Large intestine (tissue), 3 donors: ENCODE data around the gene STK25. TPM values are rescaled to one million over a fixed set of nuclear protein-coding genes. Genes with fewer than 3 reads are reported as not detected.
A peak's percentile ranks its signal among the peaks of the same experiment; 100 is the strongest.

Experiments used
- DNase-seq, 2 donors: peaks; one replicate each; pipeline versions ENCODE4 v3.0.0 to v3.0.0-alpha.2; 2013
- H3K27ac ChIP-seq: one replicate; pipeline ENCODE4 v1.5.1; 2013; ENCODE audit warnings: low read length
- H3K27me3 ChIP-seq: 2 replicates; pipeline ENCODE4 v1.6.1; 2013; ENCODE audit warnings: low read length; ENCODE audit not compliant: control insufficient read depth, insufficient read depth
- H3K36me3 ChIP-seq: 2 replicates; pipeline ENCODE4 v1.6.1; 2013; ENCODE audit warnings: low read length; ENCODE audit not compliant: control insufficient read depth, insufficient read depth
- H3K4me1 ChIP-seq: one replicate; pipeline ENCODE4 v1.6.1; 2013; ENCODE audit warnings: low read length; ENCODE audit not compliant: control insufficient read depth, insufficient read depth
- H3K4me3 ChIP-seq: one replicate; pipeline ENCODE4 v1.5.1; 2013; ENCODE audit warnings: low read length
- H3K9me3 ChIP-seq: one replicate; pipeline ENCODE4 v1.6.1; 2013; ENCODE audit warnings: mild to moderate bottlenecking, low read depth, low read length, moderate library complexity; ENCODE audit not compliant: control insufficient read depth
- WGBS: methylation state at CpG from one replicate; pipeline ENCODE4 v1.1.5; 2013; ENCODE audit warnings: low lambda C conversion rate; ENCODE audit not compliant: insufficient coverage; 5-methylcytosine and 5-hydroxymethylcytosine counted together
- polyA plus RNA-seq: library from polyadenylated mRNA; unstranded; fragments of 120-200 nt; gene quantifications from one replicate; pipeline ENCODE4 v1.2.1, GENCODE V29; 2013

The STK25 gene
- polyA plus RNA-seq, 1 donor, result 135 TPM

GRCh38 chr2:241550616-241551580, 42.5 kb upstream of the STK25 start:
- Histone ChIP-seq H3K4me1 (peaks cover 2% of the 10 kb centered on the region), H3K27me3 (peaks cover 37% of the 10 kb centered on the region), H3K27ac (no peak overlapping the region), H3K36me3 (no peaks in the 10 kb centered on the region), H3K9me3 (no peaks in the 10 kb centered on the region), H3K4me3 (no peak overlapping the region)
- no peak for DNase-seq
- WGBS, result no CpG with 5 or more reads among the region's 21 CpGs

DNA sequence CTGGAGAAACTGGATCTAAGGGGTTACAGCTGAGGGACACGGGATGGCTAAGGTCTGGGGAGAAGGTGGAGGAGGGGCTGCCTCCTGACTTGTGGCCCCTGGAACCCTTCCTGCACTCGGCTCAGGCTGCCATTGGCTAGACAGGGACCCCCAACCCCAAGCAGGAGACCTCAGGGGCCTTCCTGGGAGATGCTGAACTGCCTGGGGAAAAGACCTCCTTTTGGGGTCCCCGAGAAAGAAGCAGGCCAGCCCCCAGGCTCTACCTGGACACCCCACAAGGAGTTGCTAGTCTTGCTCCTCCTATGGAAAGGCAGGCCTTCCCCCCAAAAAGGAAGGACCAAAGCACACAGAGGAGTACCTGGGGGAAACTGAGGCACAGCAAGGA, 40.1 kb upstream of the STK25 start:
- Histone ChIP-seq H3K27me3 (peaks cover 32% of the 10 kb centered on the region), H3K9me3 (no peaks in the 10 kb centered on the region), H3K27ac (no peak overlapping the region), H3K4me3 (no peak overlapping the region), H3K36me3 (no peaks in the 10 kb centered on the region), H3K4me1 (peaks cover 2% of the 10 kb centered on the region)
- DNase-seq, result no peak
- WGBS, result no CpG with 5 or more reads among the region's 3 CpGs

DNA sequence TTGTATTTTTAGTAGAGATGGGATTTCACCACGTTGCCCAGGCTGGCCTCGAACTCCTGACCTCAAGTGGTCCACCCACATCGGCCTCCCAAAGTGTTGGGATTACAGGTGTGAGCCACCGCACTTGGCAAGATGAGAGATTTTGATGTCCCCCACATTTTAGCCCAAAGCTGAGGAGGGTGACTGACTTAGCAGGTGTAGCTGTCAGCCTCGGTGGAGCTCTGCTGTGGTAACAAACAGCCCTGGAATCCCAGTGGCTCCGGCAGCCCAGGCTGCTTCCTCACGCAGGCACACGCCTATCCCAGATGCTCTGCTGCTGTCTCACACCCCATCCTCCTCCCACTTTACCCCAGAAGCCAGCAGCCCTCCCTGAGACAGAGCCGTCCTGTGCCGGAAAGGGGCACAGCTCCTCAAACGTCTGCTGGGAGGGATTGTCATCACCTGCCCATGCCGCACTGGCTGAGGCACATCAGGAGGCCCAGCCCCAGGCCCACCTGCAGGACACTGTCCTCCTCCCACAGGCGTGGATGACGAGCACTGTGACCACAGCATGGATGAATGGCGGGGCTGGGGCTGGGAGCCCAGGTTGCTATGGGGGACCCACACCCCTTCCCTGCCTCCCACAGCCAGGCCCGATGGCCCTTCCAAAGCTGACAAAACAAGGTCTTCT, 39.5 kb upstream of the STK25 start:
- Histone ChIP-seq H3K4me1 (peaks cover 2% of the 10 kb centered on the region), H3K9me3 (no peaks in the 10 kb centered on the region), H3K36me3 (no peaks in the 10 kb centered on the region), H3K4me3 (no peak overlapping the region), H3K27ac (no peak overlapping the region), H3K27me3 (peaks cover 35% of the 10 kb centered on the region)
- DNase-seq, result no peak
- WGBS, result no CpG with 5 or more reads among the region's 16 CpGs

DNA sequence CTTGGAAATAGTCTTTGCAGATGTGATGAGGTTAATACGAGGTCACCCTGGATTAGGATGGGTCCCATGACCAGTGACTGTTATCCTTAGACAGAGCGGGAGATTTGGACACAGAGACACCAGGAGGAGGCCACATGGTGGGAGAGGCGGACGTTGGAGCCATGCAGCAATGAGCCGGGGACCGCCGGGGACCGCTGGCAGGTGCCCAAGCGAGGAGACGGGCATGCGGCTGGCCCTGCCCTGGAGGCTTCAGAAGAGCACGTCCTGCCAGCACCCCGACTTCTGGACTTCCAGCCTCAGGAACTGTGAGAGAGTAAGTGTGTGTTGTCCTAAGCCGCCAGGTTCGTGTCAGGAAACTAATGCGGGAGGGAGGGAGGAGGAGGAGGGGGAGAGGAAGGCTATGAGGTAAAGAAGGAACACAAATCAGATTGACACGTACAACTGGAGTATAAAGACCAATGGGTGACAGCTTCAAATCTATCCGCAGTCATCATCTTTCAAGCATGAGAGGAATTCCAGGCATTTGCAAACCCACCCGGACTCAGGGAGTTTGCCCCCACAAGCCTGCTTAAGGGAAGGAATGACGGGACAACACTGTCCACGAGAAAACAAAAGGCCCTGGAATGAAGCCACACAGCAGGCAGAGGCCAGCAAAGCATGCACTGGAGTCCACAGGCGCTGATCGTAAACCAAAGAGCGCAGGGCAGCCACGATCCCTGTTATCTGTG, 38.6 kb upstream of the STK25 start:
- WGBS, result 40% methylated on average over 1 of the region's 25 CpGs
- H3K9me3 ChIP-seq, result no peaks in the 10 kb centered on the region
- no peaks in the 10 kb centered on the region for H3K36me3 ChIP-seq
- peaks cover 2% of the 10 kb centered on the region for H3K4me1 ChIP-seq
- H3K27ac ChIP-seq, result no peak overlapping the region
- H3K4me3 ChIP-seq, result no peak overlapping the region
- no peak for DNase-seq
- peaks cover 45% of the 10 kb centered on the region for H3K27me3 ChIP-seq

- peaks cover 6% of the 10 kb centered on the region for H3K4me1 ChIP-seq
- no peak for DNase-seq
- WGBS, result no CpG with 5 or more reads among the region's 12 CpGs
- H3K4me3 ChIP-seq, result no peak overlapping the region
- H3K36me3 ChIP-seq, result no peaks in the 10 kb centered on the region
- peaks cover 8% of the 10 kb centered on the region for H3K9me3 ChIP-seq
- H3K27ac ChIP-seq, result no peak overlapping the region
- peaks cover 53% of the 10 kb centered on the region for H3K27me3 ChIP-seq
Observed at GRCh38 chr2:241545523-241546473, 37.4 kb upstream of the STK25 start.

DNA sequence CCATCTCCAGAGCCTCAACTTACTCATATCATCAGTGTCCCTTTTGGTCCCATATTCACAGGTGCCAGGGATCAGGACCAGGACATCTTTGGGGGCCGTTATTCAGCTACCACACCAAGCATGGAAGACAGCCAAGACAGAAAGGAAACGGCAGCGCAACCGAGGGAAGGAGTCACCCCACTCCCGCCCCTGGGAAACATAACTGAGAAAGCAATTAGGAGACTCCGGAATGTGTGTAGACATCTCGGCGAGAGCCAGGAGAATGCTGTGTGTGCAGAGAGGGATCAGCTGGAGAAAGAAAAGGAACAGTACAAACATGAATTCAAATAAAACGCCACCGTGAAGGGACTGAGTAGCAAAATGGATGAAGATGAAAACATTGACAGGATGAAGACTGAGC, 36.7 kb upstream of the STK25 start:
- Histone ChIP-seq H3K9me3 (peaks cover 8% of the 10 kb centered on the region), H3K36me3 (no peaks in the 10 kb centered on the region), H3K27ac (no peak overlapping the region), H3K4me1 (peaks cover 5% of the 10 kb centered on the region), H3K4me3 (no peak overlapping the region), H3K27me3 (peaks cover 55% of the 10 kb centered on the region)
- DNase-seq, result no peak
- 80% methylated on average over 1 of the region's 10 CpGs for WGBS

- peaks cover 5% of the 10 kb centered on the region for H3K4me1 ChIP-seq
- H3K4me3 ChIP-seq, result no peak overlapping the region
- DNase-seq, result no peak
- WGBS, result no CpG with 5 or more reads among the region's 15 CpGs
- peaks cover 45% of the 10 kb centered on the region for H3K27me3 ChIP-seq
- no peaks in the 10 kb centered on the region for H3K36me3 ChIP-seq
- no peak overlapping the region for H3K27ac ChIP-seq
- peaks cover 8% of the 10 kb centered on the region for H3K9me3 ChIP-seq
Observed at GRCh38 chr2:241542278-241542605, 33.9 kb upstream of the STK25 start.

DNA sequence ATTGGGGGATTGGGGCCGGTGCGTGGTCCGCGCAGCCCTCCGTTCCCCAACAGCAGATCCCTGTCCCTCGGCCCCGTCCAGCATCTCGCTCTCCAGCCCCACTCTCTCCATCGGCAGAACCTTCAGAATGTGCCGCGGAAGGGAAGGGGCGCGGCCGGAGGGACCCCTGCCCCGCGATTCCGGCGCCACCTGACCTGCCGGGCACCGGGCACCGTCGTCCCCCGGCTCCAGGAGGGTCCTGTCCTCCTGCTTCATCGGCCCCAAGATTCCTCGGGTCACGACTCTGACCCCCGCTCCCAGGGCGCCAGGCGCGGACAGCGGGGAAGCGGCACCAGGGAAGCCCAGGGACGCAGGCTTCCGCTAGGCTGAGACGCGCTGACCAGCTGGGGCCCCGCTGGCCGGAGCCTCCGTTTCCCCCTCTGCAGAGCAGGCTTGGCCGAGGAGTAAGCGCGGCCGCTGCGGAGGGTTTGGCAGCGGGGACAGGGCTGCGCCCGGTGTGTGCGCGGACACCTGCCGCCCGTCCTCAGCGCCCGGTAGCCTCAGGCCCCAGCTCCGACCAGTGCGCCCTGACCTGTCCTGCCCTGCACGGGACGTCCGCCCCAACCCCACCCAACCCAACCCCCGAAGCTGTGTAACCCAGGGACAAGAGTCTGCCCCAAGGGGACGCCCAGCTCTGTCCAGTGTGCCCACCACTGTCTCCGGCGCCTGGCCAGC, 33.3 kb upstream of the STK25 start:
- peaks cover 5% of the 10 kb centered on the region for H3K4me1 ChIP-seq
- no peak overlapping the region for H3K27ac ChIP-seq
- H3K4me3 ChIP-seq, result no peak overlapping the region
- peaks cover 8% of the 10 kb centered on the region for H3K9me3 ChIP-seq
- no peaks in the 10 kb centered on the region for H3K36me3 ChIP-seq
- peaks cover 40% of the 10 kb centered on the region for H3K27me3 ChIP-seq
- no peak for DNase-seq
- no CpG with 5 or more reads among the region's 62 CpGs for WGBS

DNA sequence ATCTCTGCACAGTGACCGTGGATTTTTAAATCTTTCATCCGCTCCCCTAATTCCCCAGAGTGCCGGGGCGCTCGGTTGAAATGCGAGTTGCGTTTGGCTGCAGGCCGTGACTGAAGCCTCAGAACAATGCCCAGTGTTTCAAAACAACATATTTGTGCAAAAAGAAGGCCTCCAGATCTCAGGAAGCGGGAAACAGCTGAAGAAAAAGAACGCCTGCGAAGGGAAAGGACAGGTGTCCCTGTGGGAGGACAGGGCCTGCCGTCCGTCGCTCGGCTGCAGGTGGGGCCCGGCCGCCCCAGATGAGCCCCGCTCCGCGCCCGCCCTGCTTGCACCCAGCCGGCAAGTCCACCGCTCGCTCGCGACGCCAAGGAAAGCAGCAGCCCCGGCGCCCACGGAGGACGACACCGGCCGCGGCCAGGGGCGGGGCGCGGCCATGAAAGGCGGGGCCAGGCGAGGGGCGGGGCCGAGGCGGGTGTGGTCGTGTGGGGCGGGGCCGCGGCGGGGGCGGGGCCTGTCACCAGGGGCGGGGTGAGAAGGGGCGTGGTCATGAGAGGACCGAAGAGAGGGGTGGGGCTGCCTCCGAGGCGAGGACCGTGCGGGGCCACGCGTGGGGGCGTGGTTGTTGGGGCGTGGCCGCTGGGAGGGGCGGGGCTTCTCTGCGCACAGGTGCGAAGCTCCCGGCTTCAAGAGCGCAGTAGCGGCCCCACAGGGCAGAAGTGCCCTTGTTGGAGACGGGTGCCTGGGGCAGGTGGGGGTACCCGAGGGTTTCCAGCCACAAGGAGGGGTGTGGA, 32.6 kb upstream of the STK25 start:
- H3K4me3 ChIP-seq, result no peak overlapping the region
- no peaks in the 10 kb centered on the region for H3K36me3 ChIP-seq
- H3K9me3 ChIP-seq, result peaks cover 8% of the 10 kb centered on the region
- H3K27me3 ChIP-seq, result peaks cover 37% of the 10 kb centered on the region
- peaks cover 5% of the 10 kb centered on the region for H3K4me1 ChIP-seq
- no peak overlapping the region for H3K27ac ChIP-seq
- WGBS, result no CpG with 5 or more reads among the region's 68 CpGs
- DNase-seq, result peak in 1 of 2 donors; percentile 40
